Limb (tissue), 2 donors: ENCODE results near the gene ADCK2.
"Not testable (repeated sequence)": the region's sequence is repeated elsewhere in the genome, so short reads cannot be mapped to it uniquely, and the experiment has no call there.

Experiments used
- DNase-seq, 2 donors: peaks; one replicate each; pipeline ENCODE4 v3.0.0-alpha.2; 2016; ENCODE audit errors: extremely low spot score in 2 of 2

The ADCK2 gene

DNA sequence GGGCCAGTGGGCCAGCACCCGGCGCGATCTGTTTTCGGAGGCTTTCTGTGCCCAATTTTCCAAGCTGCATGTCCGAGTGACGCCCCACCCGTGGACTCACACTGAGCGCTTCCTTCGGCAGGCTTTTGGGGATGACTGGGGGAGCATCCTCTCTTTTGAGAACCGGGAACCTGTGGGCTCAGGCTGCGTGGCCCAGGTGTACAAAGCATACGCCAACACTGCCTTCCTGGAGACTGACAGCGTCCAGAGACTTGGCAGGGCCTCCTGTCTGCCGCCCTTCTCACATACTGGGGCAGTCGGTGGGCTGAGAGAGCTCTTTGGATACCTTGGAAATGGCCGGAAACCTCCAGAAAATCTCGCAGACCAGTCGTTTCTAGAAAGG lies 1.0 kb downstream of the ADCK2 start:
- no peak for DNase-seq

GRCh38 chr7:140674356-140674800 lies 1.6 kb downstream of the ADCK2 start:
- no peak for DNase-seq

DNA sequence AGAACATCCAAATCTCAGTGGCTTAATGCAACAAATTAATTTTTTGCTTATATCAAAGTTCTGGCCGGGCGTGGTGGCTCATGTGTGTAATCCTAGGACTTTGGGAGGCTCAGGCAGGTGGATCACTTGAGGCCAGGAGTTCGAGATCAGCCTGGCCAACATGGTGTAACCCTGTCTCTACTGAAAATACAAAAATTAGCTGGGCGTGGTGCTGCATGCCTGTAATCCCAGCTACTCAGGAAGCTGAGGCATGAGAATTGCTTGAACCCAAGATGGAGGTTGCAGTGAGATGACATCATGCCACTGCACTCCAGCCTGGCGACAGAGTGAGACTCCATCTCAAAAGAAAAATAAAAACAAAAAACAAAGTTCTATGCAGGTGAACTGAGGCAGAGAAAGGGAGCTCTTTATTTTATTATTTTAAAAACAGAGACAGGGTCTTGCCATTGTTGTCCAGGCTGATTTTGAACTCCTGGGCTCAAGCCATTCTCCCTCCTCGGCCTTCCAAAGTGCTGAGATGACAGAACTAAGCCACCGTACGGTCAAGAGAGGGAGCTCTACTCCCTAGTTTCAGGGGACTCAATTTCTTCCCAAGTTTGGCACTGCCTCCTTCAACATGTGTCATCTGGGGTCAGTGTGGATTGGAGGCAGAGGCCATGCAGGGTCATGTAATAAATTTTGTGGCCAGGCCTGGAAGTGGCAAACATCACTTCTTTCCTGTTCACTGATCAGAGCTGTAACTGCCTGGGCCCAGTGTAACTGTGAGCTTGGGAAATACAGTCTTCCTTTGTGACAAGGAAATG lies 2.4 kb downstream of the ADCK2 start:
- DNase-seq: peak in 1 of 2 donors; percentile 34

DNA sequence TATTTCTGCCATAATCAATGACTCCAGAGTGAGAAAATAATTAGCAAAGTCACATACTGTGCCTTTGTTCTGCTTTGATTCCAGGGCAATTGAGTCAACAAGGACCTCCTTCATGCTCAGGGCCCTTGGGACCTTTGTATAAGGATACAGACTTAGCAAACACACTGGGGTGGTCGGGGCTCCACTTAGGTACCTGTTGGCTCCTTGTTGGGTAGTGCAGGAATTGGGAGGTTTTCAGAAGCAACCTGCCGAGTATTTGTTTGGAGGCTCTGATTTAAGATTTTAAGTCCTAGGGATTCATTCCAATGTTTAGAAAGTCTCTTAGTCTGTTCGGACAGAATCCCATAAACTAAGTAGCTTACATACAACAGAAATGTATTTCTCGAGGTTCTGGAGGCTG lies 3.0 kb downstream of the ADCK2 start:
- DNase-seq: no peak

DNA sequence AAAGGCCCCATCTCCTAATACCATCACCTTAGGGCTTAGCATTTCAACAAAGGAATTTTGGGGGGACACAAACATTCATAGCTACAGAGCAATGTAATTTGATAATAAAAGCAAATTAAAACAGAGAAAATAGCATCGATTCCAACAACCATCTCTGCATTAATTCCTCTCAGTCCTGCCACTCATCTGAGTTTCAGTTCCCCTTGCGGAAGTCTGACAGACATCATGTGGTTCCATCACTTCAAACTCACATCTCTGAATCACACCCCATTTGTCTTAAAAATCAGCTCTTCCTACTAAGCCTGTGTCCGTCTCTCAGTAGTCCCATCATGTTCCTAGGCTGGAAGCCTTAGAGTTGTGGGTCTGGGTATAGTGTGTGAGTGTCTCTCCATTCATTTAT lies 3.6 kb downstream of the ADCK2 start:
- DNase-seq: no peak

DNA sequence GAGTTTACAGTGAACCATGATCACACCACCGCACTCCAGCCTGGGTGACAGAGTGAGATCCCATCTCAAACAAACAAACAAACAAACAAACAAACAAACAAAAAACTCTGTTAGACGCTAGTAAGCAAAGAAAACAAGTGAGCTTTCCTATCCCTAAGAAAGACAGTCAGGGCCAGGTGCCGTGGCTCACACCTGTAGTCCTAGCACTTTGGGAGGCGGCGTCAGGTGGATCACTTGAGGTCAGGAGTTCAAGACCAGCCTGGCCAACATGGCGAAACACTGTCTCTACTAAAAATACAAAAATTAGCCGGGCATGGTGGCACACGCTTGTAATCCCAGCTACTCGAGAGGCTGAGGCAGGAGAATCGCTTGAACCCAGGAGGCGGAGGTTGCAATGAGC lies 4.2 kb downstream of the ADCK2 start:
- not testable (repeated sequence) for DNase-seq

- DNase-seq: no peak
Observed at GRCh38 chr7:140677496-140677895, 4.8 kb downstream of the ADCK2 start.

GRCh38 chr7:140678081-140678815 lies 5.5 kb downstream of the ADCK2 start:
- no peak for DNase-seq

- DNase-seq: no peak
Observed at GRCh38 chr7:140678816-140679130, 6.0 kb downstream of the ADCK2 start.

DNA sequence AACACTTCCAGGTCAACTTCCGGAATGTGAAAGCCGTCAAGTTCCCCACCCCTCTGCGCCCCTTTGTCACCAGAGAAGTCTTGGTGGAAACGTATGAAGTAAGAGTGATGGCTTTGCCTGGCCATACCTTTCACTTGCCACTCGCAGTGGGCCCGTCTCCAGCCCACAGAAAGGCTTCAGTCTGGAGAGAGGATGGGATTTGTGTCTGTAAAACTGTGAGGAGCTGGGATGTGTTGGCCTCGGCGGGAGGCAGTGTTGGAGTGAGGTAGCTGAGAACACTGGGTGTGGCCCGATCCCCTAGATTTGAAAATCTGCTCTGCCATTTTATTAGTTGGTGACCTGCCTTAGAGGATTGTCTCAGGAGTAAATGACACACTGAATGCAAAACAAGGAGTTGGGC lies 6.4 kb downstream of the ADCK2 start:
- no peak for DNase-seq

GRCh38 chr7:140680886-140681285 lies 8.1 kb downstream of the ADCK2 start:
- no peak for DNase-seq

GRCh38 chr7:140681766-140682165 lies 9.0 kb downstream of the ADCK2 start:
- DNase-seq: no peak

DNA sequence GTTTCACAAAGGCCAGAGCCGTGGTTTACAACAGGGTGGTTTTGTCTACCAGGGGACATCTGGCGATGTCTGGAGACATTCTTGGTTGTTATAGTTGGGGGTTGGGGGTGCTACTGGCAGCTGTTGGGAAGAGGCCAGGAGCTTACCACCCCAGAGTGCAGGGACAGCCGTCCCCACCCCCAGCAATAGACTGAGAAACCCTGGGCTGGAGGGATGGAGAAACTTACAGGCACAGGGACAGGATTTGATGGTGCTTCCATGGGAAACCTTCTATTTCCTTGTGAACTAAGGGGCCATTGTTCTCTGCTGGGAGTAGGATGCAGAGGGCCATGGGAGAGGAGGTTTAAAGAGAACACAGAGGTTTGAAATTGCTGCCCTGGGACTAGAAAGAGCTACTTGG lies 10.9 kb downstream of the ADCK2 start:
- no peak for DNase-seq

DNA sequence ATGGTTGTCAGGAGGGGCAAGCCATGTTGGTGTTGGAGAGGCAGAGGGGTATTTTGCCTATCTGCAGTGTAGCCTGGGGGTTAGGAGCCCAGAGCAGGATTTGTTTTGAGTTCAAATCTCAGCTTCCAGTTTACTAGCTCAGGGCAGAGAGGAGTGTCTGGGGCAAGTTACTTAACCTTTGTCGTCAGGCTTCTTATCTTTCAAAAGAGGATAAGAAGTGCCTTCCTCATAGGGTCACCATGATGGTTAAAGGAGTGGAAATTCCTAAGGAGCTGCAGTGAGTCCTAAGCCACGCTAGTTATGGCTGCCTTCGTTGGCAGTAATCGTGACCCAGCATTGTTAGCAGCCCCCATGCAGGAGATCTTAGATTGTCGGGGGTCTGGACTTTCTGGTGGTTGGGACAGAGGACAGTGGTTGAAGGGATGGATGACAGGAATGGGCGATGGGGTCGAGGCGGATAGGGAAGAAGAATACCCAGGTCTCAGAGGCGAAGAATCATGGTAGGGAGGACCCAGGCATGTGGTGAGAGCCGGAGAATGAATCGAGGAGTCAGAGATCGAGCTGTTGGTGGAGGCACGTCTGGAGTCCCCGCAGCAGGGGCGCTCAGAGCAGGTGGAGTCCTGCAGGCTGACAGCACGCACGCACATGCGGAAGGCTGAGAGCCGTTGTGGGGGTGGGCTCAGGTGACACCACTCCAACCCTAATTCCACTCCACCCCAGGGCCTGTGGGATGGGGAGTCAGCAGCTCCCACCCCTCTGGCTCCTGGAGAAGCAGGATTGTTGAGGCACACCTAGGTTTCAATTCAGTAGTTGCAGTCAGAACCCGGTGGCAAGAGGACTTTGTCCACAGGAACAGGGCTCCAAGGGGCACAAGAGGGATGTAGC lies 11.6 kb downstream of the ADCK2 start:
- DNase-seq: no peak

DNA sequence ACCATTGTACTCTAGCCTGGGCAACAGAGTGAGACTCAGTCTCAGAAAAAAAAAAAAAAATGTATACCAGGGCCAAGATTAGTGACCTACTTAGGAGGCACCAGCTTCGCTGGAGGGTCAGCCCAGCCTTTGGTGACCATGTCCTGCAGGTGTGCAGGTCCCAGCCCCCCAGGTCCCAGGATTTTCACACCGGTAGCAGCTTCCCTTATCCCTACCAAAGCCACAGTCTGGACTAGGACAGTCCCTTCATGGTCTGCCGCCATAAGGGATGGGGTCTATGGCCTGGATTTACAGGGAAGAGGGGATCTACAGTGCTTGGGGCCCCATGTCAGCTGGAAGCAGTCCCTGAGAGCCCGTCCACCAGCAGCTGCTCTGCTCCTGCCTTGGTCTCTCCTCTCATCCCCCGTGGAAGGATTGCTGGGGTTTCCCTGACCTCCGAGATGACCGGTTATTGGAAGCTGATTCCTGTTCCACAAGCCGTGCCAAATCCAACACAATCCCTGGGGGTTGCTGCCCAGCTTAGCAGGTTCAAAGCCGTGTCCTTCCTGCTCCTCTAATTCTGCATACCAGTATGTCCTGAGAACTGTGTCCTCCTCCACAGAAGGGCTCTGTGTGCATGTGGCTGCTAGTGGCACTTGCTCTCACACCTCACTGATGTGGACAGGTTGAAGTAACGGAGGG lies 12.8 kb downstream of the ADCK2 start:
- DNase-seq: no peak

- no peak for DNase-seq
Observed at GRCh38 chr7:140686921-140687320, 14.2 kb downstream of the ADCK2 start.

GRCh38 chr7:140688341-140688740 lies 15.6 kb downstream of the ADCK2 start:
- no peak for DNase-seq

GRCh38 chr7:140689199-140690152 lies 16.7 kb downstream of the ADCK2 start:
- no peak for DNase-seq

GRCh38 chr7:140691376-140692045 lies 18.8 kb downstream of the ADCK2 start:
- DNase-seq: no peak

GRCh38 chr7:140693849-140694248 lies 21.1 kb downstream of the ADCK2 start:
- DNase-seq: not testable (repeated sequence)
